ENCODE measurements around the gene ARHGEF12. TPM values are rescaled to one million over a fixed set of nuclear protein-coding genes. Genes with fewer than 3 reads are reported as not detected.

ARHGEF12 gene
- total and polyA plus RNA-seq, 2 experiments from 2014 or later: 9.0 to 38.9 TPM

- H3K4me2 ChIP-seq: no peak overlapping the region
- H3K9me2 ChIP-seq (ENCODE audit: insufficient read depth): no peaks in the 10 kb centered on the region
- no peak overlapping the region for H2AFZ ChIP-seq
- Mint-ChIP-seq H3K27ac (no peak overlapping the region), H3K9me3 (peaks cover 7% of the 10 kb centered on the region; the same call in 2 of the 3 replicates), H3K36me3 (ENCODE audit: low read depth) (no peaks in the 10 kb centered on the region; the same call in 2 of the 3 replicates), H3K4me3 (no peak overlapping the region), H3K4me1 (peaks cover 11% of the 10 kb centered on the region), H3K27me3 (ENCODE audit: insufficient read depth, low read depth, poor library complexity) (peaks cover 12% of the 10 kb centered on the region)
- H4K20me1 ChIP-seq (replicated peaks; ENCODE audit: insufficient read depth): no peaks in the 10 kb centered on the region
- H3K79me2 ChIP-seq (replicated peaks; ENCODE audit: insufficient read depth): no peaks in the 10 kb centered on the region
- H3K27ac ChIP-seq (ENCODE audit: low read depth): no peak overlapping the region
- no peak for ATAC-seq
- no peaks in the 10 kb centered on the region for H3K27me3 ChIP-seq (ENCODE audit: insufficient read depth)
- no peaks in the 10 kb centered on the region; the same call in 1 of the 2 replicates for H3K4me1 ChIP-seq (ENCODE audit: insufficient read depth)
- no peak for TF ChIP-seq REST (IDR thresholded peaks at IDR 0.05; ENCODE audit: unreplicated experiment)
- no peak for TF ChIP-seq NANOG (IDR thresholded peaks at IDR 0.05; ENCODE audit: borderline replicate concordance)
- no peak for TF ChIP-seq ZNF331 (CRISPR knock-in tag; IDR thresholded peaks at IDR 0.05; ENCODE audit: low read depth)
- no peak for TF ChIP-seq POLR2AphosphoS5 (IDR thresholded peaks at IDR 0.05; ENCODE audit: low read depth)
- no peak for TF ChIP-seq ZNF462 (CRISPR knock-in tag; IDR thresholded peaks at IDR 0.05)
- H3K4me3 ChIP-seq: no peak overlapping the region
- no peak for DNase-seq (ENCODE audit: low spot score)
- H3F3A ChIP-seq (replicated peaks; ENCODE audit: low read depth): no peaks in the 10 kb centered on the region
- H3K36me3 ChIP-seq (ENCODE audit: insufficient read depth): no peaks in the 10 kb centered on the region
Measured at GRCh38 chr11:120532082-120532831, 196.0 kb downstream of the ARHGEF12 start.
